Muscle of leg (tissue), 11 donors: Measurements from ENCODE around the gene CUX1. TPM values are rescaled to one million over a fixed set of nuclear protein-coding genes. Genes with fewer than 3 reads are reported as not detected.
"Not testable (repeated sequence)": the region's sequence is repeated elsewhere in the genome, so short reads cannot be mapped to it uniquely, and the experiment has no call there.

ENCODE experiments used
- DNase-seq: peaks from one replicate; pipeline ENCODE4 v3.0.0; 2013
- H3K27ac ChIP-seq: one replicate; pipeline ENCODE4 v1.5.1; 2013; ENCODE audit warnings: mild to moderate bottlenecking, low read length, control low read depth
- H3K27me3 ChIP-seq: one replicate; pipeline ENCODE4 v1.6.1; 2013; ENCODE audit warnings: low read length; ENCODE audit not compliant: control insufficient read depth, insufficient read depth
- H3K36me3 ChIP-seq: one replicate; pipeline ENCODE4 v1.6.1; 2013; ENCODE audit warnings: low read length; ENCODE audit not compliant: control insufficient read depth, insufficient read depth
- H3K4me1 ChIP-seq: one replicate; pipeline ENCODE4 v1.6.1; 2013; ENCODE audit warnings: low read length; ENCODE audit not compliant: control insufficient read depth, insufficient read depth
- H3K4me3 ChIP-seq: one replicate; pipeline ENCODE4 v1.5.1; 2013; ENCODE audit warnings: low read length, control low read depth
- H3K9me3 ChIP-seq: replicated peaks from 2 replicates; pipeline ENCODE4 v1.6.1; 2013; ENCODE audit warnings: low read depth, low read length; ENCODE audit not compliant: control insufficient read depth
- WGBS: methylation state at CpG from one replicate; pipeline ENCODE4 v1.1.5; 2013; ENCODE audit warnings: missing lambda C conversion rate; ENCODE audit not compliant: insufficient coverage; 5-methylcytosine and 5-hydroxymethylcytosine counted together
- polyA plus RNA-seq, 8 donors: library from polyadenylated mRNA; unstranded; fragments of 120-200 nt; gene quantifications; one replicate each; pipeline versions ENCODE4 v1.2.1 to v1.2.3, GENCODE V29; 2013; ENCODE audit warnings: inconsistent platforms in 1 of 8, low replicate concordance in 1 of 8; ENCODE audit not compliant: insufficient read length in 8 of 8, insufficient read depth in 1 of 8
- total RNA-seq: library from RNA; stranded (reverse); fragments of 120-200 nt; gene quantifications from one replicate; pipeline ENCODE4 v1.2.4, GENCODE V29; 2013

CUX1 gene
- total and polyA plus RNA-seq, 9 donors, result 29.4 to 46.9 (median 40.8) TPM

DNA sequence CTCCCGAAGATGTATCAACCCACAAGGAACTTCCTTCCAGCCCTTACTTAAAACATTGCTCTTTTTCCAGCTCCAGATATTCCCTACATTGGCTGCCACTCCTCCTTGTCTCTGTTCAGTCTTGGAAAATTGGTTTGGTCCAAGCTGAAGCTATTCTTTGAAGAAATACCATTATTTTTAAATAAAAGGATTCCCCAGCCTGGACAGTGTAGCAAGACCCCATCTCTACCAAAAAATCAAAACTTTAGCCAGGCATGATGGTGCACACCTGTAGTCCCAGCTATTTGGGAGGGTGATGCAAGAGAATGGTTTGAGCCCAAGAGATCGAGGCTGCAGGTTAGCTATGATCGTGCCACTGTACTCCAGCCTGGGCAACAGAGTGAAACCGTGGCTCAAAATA, 159.8 kb downstream of the CUX1 start:
- H3K4me1 ChIP-seq, result no peaks in the 10 kb centered on the region
- no peaks in the 10 kb centered on the region for H3K9me3 ChIP-seq
- WGBS, result 100% methylated on average over 1 of the region's 4 CpGs
- no peak for DNase-seq
- no peak overlapping the region for H3K4me3 ChIP-seq
- no peak overlapping the region for H3K27ac ChIP-seq
- no peaks in the 10 kb centered on the region for H3K27me3 ChIP-seq
- peaks cover 8% of the 10 kb centered on the region for H3K36me3 ChIP-seq

DNA sequence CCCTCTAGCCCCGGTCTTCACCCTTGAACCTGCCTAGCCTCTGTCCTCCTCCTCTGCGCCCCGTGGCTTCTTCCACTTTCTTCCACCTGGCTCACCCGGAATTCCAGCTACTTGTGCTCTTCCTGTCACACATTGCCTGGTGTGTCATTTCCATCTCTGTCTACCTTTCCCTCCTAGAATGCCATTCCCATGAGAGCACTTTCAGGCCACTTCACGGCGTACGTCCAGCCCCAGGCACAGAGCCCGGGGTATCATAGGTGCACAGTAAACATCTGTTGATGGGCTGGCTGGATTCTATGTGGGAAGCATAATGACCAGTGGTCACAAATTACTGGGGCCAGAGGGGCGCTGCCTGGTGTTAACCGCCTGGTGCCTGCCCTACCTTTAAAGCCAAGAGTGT, 161.3 kb downstream of the CUX1 start:
- no peak for DNase-seq
- Histone ChIP-seq H3K9me3 (peaks cover 5% of the 10 kb centered on the region), H3K27me3 (peaks cover 2% of the 10 kb centered on the region), H3K4me1 (no peaks in the 10 kb centered on the region), H3K27ac (no peak overlapping the region), H3K36me3 (peaks cover 6% of the 10 kb centered on the region), H3K4me3 (no peak overlapping the region)
- WGBS, result 83% methylated on average over 7 of the region's 10 CpGs

DNA sequence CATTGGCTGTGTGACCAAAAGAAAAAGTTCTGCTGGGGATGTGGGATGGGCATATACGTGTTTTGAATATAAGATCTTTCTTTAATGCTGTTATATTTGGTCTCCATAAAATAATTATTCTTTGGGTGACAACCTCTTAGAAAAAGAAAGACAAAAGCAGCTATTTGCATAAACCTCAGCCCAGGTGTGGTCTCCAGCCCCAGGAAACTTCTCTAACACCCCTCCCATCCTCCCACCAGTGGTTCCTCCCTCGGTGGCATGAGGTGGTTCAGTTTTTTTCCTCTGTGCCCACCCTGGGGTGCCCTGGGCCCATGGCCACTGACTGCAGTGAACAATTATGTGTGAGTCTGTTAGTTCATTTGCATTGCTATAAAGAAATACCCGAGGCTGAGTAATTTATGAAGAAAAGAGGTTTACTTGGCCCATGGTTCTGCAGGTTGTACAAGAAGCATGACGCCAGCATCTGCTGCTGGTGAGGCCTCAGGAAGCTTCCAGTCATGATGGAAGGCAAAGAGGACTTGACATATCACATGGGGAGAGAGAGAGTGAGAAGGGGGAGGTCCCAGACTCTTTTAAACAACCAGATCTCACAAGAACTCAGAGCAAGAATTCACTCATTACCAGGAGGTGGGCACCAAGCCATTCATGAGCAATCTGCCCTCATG, 165.9 kb downstream of the CUX1 start:
- H3K27ac ChIP-seq, result no peak overlapping the region
- no peak for DNase-seq
- no peak overlapping the region for H3K4me3 ChIP-seq
- WGBS, result 100% methylated on average over 2 of the region's 4 CpGs
- peaks cover 4% of the 10 kb centered on the region for H3K36me3 ChIP-seq
- peaks cover 5% of the 10 kb centered on the region for H3K9me3 ChIP-seq
- H3K4me1 ChIP-seq, result peaks cover 22% of the 10 kb centered on the region
- peaks cover 2% of the 10 kb centered on the region for H3K27me3 ChIP-seq

DNA sequence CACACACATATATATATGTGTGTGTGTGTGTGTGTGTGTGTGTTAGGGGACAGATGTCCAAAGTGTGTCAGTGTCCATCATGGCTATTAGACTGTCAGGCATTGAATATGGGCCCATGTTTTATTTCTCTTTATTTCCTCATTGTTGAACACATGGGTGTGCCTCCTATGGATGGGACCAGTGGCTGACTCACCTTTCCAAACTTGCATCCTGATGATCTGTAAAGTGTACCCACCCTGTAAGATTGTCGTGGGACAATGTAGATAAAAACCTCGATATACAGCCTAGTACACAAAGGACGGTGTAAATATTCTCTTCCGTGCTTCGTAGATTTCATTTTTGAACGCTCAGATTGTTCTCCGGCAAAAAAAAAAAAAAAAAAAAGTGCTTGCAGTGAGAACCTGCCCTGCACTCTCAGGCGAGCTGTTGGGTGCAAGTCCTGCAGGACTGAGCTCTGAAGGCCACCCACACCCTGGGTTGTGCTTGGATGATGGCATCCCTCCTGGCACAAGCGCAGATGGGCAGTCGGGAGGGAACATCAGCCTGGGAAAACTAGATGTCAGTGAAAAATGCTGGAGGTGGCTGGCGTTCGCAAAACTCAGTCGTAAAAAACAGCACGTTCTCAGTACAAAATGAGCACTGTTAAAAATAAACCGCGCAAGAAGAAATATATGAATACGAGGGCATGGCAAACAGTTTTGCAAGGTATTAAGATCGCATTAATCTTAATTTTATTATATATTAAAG, 166.9 kb downstream of the CUX1 start:
- Histone ChIP-seq H3K4me3 (no peak overlapping the region), H3K27ac (no peak overlapping the region), H3K9me3 (peaks cover 5% of the 10 kb centered on the region), H3K27me3 (peaks cover 2% of the 10 kb centered on the region), H3K4me1 (peaks cover 22% of the 10 kb centered on the region), H3K36me3 (peaks cover 6% of the 10 kb centered on the region)
- WGBS, result 66% methylated on average over 14 of the region's 18 CpGs
- DNase-seq, result no peak

DNA sequence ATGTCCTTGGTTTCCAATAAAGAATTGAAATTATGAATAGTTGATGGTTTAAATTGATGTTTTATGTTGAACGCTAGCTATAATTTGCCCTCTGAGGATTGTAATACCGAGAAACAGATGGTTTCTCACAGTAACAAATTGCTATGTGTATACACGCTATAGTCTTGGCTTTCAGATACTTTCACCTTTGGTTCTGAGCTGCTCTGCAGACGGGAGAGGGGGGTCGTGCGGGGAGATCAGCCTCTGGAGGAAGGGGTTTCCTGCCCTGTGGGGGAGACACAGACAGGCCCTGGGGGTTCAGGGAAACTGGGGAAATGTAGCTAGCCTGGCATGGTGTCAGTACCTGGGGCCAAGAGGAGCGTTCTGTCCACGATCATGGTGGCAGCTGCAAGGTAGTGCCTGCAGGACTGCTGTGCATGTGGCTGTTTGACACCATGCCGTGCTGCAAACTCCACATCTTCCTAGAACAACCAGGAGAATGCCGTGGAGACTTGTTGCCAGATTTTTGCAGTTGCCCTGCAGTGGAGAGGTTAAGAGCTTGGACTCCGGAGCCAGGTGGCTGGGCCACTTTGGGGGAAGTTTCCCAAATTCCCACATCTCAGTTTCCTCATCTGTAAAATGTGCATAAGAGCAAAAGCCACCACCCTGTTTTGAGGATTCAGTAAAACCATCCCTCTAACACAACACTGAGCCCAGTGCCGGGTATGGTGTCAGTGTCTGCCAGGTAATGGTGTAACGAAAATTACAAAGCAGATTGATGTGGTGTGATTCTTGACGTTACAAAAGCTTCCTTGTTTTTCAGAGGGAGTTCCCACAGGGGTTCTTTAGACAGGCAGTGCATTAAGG, 167.9 kb downstream of the CUX1 start:
- Histone ChIP-seq H3K4me1 (peaks cover 22% of the 10 kb centered on the region), H3K9me3 (peaks cover 5% of the 10 kb centered on the region), H3K4me3 (no peak overlapping the region), H3K36me3 (peaks cover 6% of the 10 kb centered on the region), H3K27ac (no peak overlapping the region), H3K27me3 (peaks cover 2% of the 10 kb centered on the region)
- peak; percentile 90 for DNase-seq
- whole genome bisulfite sequencing, result 5% methylated on average over 9 of the region's 14 CpGs

DNA sequence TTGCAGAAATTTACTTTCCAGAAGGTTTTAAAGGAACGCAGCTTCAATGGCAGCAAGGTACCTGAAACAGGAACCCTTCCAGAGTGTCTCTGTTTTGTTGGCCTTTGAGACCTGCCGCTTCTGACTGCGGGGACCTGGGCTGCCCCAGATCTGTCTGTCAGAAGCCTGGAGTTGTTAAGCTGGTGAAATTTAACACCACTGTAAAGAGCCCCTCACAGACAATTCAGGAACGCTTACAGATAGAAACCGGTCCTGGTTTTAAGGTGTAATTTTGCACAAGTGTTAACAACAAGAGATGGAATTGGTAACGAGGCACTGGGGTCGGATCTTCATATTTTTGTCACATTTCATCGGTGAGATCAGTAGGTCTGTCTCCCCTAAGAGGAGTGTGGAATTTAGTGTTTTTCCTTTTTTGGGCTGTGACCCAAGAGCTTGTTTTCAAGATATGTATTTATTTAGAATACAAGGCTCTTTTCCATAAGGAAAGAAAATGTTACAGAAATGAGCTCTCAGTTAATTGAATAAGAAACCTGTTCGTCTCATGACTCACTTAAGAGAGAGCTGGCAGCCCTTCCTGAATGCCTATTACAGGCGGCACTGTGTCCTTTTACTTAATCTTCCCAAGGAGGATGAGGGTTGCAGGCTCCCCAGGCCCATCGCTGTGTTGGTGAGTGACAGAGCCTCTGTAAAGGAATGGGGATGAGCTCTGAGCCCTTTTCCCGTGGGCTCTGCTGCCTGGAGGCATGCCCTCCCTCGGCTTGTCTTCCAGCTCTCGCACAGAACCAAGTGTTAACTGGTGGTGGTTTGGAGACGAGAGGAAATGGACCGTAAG, 168.7 kb downstream of the CUX1 start:
- Histone ChIP-seq H3K36me3 (peaks cover 6% of the 10 kb centered on the region), H3K27me3 (peaks cover 2% of the 10 kb centered on the region), H3K4me3 (no peak overlapping the region), H3K4me1 (peaks cover 22% of the 10 kb centered on the region), H3K27ac (no peak overlapping the region), H3K9me3 (peaks cover 5% of the 10 kb centered on the region)
- WGBS, result 47% methylated on average over 4 of the region's 16 CpGs
- DNase-seq, result peak; percentile 45

DNA sequence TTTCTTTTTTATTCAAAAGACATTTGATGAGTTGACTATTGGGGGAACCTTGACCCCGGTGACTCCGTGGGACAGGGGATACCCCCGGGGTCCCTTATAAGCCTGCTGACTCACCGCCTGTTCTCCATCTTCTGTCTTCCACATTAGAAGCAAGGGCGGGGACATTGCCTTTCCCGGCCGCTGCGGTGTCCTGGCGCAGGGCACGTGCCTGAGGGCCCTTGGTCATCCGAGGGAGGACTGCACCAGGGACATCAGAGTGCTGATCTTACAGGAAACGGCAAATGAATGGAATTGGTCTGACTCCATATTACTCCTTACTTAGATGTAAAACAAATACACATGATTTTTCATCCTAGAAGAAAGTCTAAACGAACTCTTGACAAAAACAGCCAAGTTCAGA, 170.1 kb downstream of the CUX1 start:
- WGBS, result 82% methylated on average over 3 of the region's 13 CpGs
- no peak for DNase-seq
- H3K4me3 ChIP-seq, result no peak overlapping the region
- H3K36me3 ChIP-seq, result peaks cover 4% of the 10 kb centered on the region
- peaks cover 5% of the 10 kb centered on the region for H3K9me3 ChIP-seq
- H3K27me3 ChIP-seq, result peaks cover 2% of the 10 kb centered on the region
- peaks cover 22% of the 10 kb centered on the region for H3K4me1 ChIP-seq
- no peak overlapping the region for H3K27ac ChIP-seq

DNA sequence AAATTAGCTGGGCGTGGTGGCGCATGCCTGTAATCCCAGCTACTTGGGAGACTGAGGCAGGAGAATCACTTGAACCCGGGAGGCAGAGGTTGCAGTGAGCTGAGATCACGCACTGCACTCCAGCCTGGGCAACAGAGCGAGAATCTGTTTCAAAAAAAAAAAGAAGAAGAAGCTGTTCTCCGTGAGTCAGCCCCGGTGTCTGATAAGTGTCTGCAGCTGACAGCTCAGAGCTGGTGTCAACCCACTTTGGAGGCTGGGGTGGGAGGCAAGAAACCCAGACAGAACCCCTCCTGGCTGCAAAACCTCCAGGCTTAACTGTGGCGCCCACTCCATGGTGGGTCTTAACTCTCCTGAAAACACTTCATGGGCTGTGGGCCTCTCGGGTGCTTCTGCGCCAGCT, 170.6 kb downstream of the CUX1 start:
- WGBS, result 91% methylated on average over 10 of the region's 10 CpGs
- H3K27me3 ChIP-seq, H3K27ac ChIP-seq, DNase-seq, H3K4me3 ChIP-seq, H3K9me3 ChIP-seq, H3K36me3 ChIP-seq: not testable (repeated sequence)
- peaks cover 22% of the 10 kb centered on the region for H3K4me1 ChIP-seq

DNA sequence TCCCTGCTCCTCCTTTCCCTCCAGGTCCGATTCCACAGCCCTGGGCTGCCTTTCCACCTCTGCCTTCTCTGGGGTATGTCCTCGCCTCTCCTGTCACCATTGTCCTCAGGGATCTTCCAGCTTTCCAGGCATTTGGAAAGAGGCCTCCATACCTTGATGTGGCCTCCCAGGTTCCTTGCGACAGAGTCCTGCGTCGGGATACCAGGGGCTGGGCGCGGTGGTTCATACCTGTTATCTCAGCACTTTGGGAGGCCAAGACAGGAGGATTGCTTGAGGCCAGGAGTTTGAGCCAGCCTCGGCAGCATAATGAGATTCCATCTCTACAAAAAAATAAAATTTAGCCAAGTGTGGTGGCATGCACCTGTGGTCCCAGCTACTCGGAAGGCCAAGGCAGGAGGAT, 171.1 kb downstream of the CUX1 start:
- WGBS, result 96% methylated on average over 7 of the region's 9 CpGs
- Histone ChIP-seq H3K27ac (no peak overlapping the region), H3K27me3 (no peaks in the 10 kb centered on the region), H3K4me1 (peaks cover 22% of the 10 kb centered on the region), H3K36me3 (peaks cover 4% of the 10 kb centered on the region), H3K9me3 (no peaks in the 10 kb centered on the region), H3K4me3 (no peak overlapping the region)
- no peak for DNase-seq
